DOHH2 (cell line): Measurements from ENCODE around the gene STPG3.
"Not testable (repeated sequence)": the region's sequence is repeated elsewhere in the genome, so short reads cannot be mapped to it uniquely, and the experiment has no call there.

Source experiments
- H3F3A ChIP-seq: fragments of 200-600 bp; sonication (generic), shearing (Covaris generic); 2 replicates; pipeline ENCODE4 v1.6.0; 2016; ENCODE audit warnings: antibody characterized with exemption, mild to moderate bottlenecking; ENCODE audit not compliant: control insufficient read depth, insufficient read depth
- H3K27ac ChIP-seq: fragments of 200-600 bp; sonication (generic); 2 replicates; pipeline ENCODE4 v1.5.1; 2014; ENCODE audit warnings: low read depth, mild to moderate bottlenecking, low read length, moderate library complexity
- H3K27me3 ChIP-seq: fragments of 200-600 bp; sonication (generic); 2 replicates; pipeline ENCODE4 v1.6.1; 2014; ENCODE audit warnings: mild to moderate bottlenecking, low read length, mixed read lengths; ENCODE audit not compliant: control insufficient read depth
- H3K36me3 ChIP-seq: fragments of 200-600 bp; sonication (generic); 2 replicates; pipeline ENCODE4 v1.6.1; 2014; ENCODE audit warnings: mild to moderate bottlenecking, low read length, moderate library complexity, mixed read lengths; ENCODE audit not compliant: control insufficient read depth
- H3K4me1 ChIP-seq: fragments of 200-600 bp; sonication (generic); 2 replicates; pipeline ENCODE4 v1.6.1; 2014; ENCODE audit warnings: mild to moderate bottlenecking, low read length, mixed read lengths; ENCODE audit not compliant: control insufficient read depth
- H3K4me2 ChIP-seq: fragments of 200-600 bp; sonication (generic); 2 replicates; pipeline ENCODE4 v1.6.0; 2014; ENCODE audit warnings: mild to moderate bottlenecking, low read length, moderate library complexity
- H3K4me3 ChIP-seq: fragments of 200-600 bp; sonication (generic); 2 replicates; pipeline ENCODE4 v1.5.1; 2014; ENCODE audit warnings: mild to moderate bottlenecking, low read length, mixed read lengths
- H3K79me2 ChIP-seq: fragments of 200-600 bp; sonication (generic); 2 replicates; pipeline ENCODE4 v1.6.1; 2014; ENCODE audit warnings: mild to moderate bottlenecking, low read length, mixed read lengths; ENCODE audit not compliant: control insufficient read depth
- H3K9me2 ChIP-seq: fragments of 200-600 bp; sonication (generic); replicated peaks from 2 replicates; pipeline ENCODE4 v1.6.1; 2014; ENCODE audit warnings: mild to moderate bottlenecking, low read length, mixed read lengths; ENCODE audit not compliant: control insufficient read depth
- H3K9me3 ChIP-seq: fragments of 200-600 bp; sonication (generic); 2 replicates; pipeline ENCODE4 v1.6.1; 2014; ENCODE audit warnings: antibody characterized with exemption, low read length, mixed read lengths; ENCODE audit not compliant: control insufficient read depth, insufficient read depth
- H4K20me1 ChIP-seq: fragments of 200-600 bp; sonication (generic); 2 replicates; pipeline ENCODE4 v1.6.0; 2014; ENCODE audit warnings: low read depth, mild to moderate bottlenecking, antibody characterized with exemption, low read length, moderate library complexity; ENCODE audit not compliant: control insufficient read depth, insufficient read depth
- CTCF ChIP-seq: fragments of 200-600 bp; sonication (generic); IDR thresholded peaks from one replicate; pipeline ENCODE4 v1.5.1; 2014; ENCODE audit warnings: antibody characterized with exemption, mild to moderate bottlenecking, low read depth, low read length; ENCODE audit not compliant: poor library complexity, severe bottlenecking
- EZH2phosphoT487 ChIP-seq: fragments of 200-600 bp; sonication (generic); IDR thresholded peaks from 2 replicates; pipeline ENCODE4 v1.6.1; 2017; ENCODE audit warnings: borderline replicate concordance, mild to moderate bottlenecking, antibody characterized with exemption, low read length, moderate library complexity, mixed read lengths

The STPG3 gene

GRCh38 chr9:137242269-137243203, 8.6 kb upstream of the STPG3 start:
- H3K36me3 ChIP-seq = peaks cover 29% of the 10 kb centered on the region
- H4K20me1 ChIP-seq = peaks cover 21% of the 10 kb centered on the region
- H3K27ac ChIP-seq = no peak overlapping the region
- no peaks in the 10 kb centered on the region for H3K27me3 ChIP-seq
- peaks cover 9% of the 10 kb centered on the region for H3F3A ChIP-seq
- H3K9me2 ChIP-seq = no peaks in the 10 kb centered on the region
- no peaks in the 10 kb centered on the region for H3K9me3 ChIP-seq
- peak overlapping the region; percentile 82 for H3K4me2 ChIP-seq
- no peak for TF ChIP-seq EZH2phosphoT487
- TF ChIP-seq CTCF = no peak
- peaks cover 45% of the 10 kb centered on the region for H3K79me2 ChIP-seq
- peak overlapping the region; percentile 84 for H3K4me3 ChIP-seq
- H3K4me1 ChIP-seq = peaks cover 53% of the 10 kb centered on the region

GRCh38 chr9:137243266-137243625, 7.8 kb upstream of the STPG3 start:
- H3F3A ChIP-seq, H3K27me3 ChIP-seq, H3K27ac ChIP-seq, H3K9me3 ChIP-seq, H3K9me2 ChIP-seq: not testable (repeated sequence)
- peaks cover 46% of the 10 kb centered on the region for H3K4me1 ChIP-seq
- peak overlapping the region; percentile 84 for H3K4me3 ChIP-seq
- peaks cover 38% of the 10 kb centered on the region for H3K79me2 ChIP-seq
- H4K20me1 ChIP-seq = peaks cover 21% of the 10 kb centered on the region
- H3K4me2 ChIP-seq = peak overlapping the region; percentile 82
- H3K36me3 ChIP-seq = peaks cover 29% of the 10 kb centered on the region

GRCh38 chr9:137243626-137244485, 7.2 kb upstream of the STPG3 start:
- Histone ChIP-seq H3K4me1 (peaks cover 40% of the 10 kb centered on the region), H3K79me2 (peaks cover 32% of the 10 kb centered on the region), H3K4me2 (peak overlapping the region; percentile 82), H3K4me3 (peak overlapping the region; percentile 10; the same call in 1 of the 2 replicates), H4K20me1 (peaks cover 21% of the 10 kb centered on the region), H3K9me3 (no peaks in the 10 kb centered on the region), H3K9me2 (no peaks in the 10 kb centered on the region), H3K27ac (no peak overlapping the region), H3K27me3 (no peaks in the 10 kb centered on the region), H3K36me3 (peaks cover 28% of the 10 kb centered on the region), H3F3A (peaks cover 12% of the 10 kb centered on the region)
- no peak for TF ChIP-seq EZH2phosphoT487
- TF ChIP-seq CTCF = no peak
